HEK293T (cell line): ENCODE results near the gene ARHGEF7.

Experiments
- BHLHE40 ChIP-seq: fragments of 450-650 bp; IDR thresholded peaks from 2 replicates; pipeline ENCODE4 v1.6.1; 2016; ENCODE audit warnings: mild to moderate bottlenecking, moderate library complexity, borderline replicate concordance
- ELF4 ChIP-seq: fragments of 450-650 bp; IDR thresholded peaks from 2 replicates; pipeline ENCODE4 v1.6.1; 2017; ENCODE audit warnings: antibody characterized with exemption
- FOXA1 ChIP-seq: fragments of 450-650 bp; IDR thresholded peaks from 2 replicates; pipeline ENCODE4 v1.6.1; 2016; ENCODE audit warnings: mild to moderate bottlenecking
- FOXM1 ChIP-seq: fragments of 450-650 bp; IDR thresholded peaks from 2 replicates; pipeline ENCODE4 v1.6.1; 2017; ENCODE audit warnings: mild to moderate bottlenecking, borderline replicate concordance
- HDGF ChIP-seq: fragments of 450-650 bp; IDR thresholded peaks from 2 replicates; pipeline ENCODE4 v1.6.1; 2017; ENCODE audit warnings: antibody characterized with exemption, borderline replicate concordance
- L3MBTL2 ChIP-seq: fragments of 450-650 bp; conservative IDR thresholded peaks from 2 replicates; pipeline ENCODE4 v1.6.1; 2016; ENCODE audit warnings: mild to moderate bottlenecking
- LEF1 ChIP-seq: fragments of 450-650 bp; IDR thresholded peaks from 2 replicates; pipeline ENCODE4 v1.6.1; 2017; ENCODE audit warnings: mild to moderate bottlenecking, borderline replicate concordance
- SP1 ChIP-seq: fragments of 450-650 bp; IDR thresholded peaks from 2 replicates; pipeline ENCODE4 v1.6.1; 2017
- SUZ12 ChIP-seq: fragments of 450-650 bp; IDR thresholded peaks from 2 replicates; pipeline ENCODE4 v1.6.1; 2016; ENCODE audit warnings: mild to moderate bottlenecking
- TARDBP ChIP-seq: fragments of 450-650 bp; IDR thresholded peaks from 2 replicates; pipeline ENCODE4 v1.6.1; 2016

DNA sequence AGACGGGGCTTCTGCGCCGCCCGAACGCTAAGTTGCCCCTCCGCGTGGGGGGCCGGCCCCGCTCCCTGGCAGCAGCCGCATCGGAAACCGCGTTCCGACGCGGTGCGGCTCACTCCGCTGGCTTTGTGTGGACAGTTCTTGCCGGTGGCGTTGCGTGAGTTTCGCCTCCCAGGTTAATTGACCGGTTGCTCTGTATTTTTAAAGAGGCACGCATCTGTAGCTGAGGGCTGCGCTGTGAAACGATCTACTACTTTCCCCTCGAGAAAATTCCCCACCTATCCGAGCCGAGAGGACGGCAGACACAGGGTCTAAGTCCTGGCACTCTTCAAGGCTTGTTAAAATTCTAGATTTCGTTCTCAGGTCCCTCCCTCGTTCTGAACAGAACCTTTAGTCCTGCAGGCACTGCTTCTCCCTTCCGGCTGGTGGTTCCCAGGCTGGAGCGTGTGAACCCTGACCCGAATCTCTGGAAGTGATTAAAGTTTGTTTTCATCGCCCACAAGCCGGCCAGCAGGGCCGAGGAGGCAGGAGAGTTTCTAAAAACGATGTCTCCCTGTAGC lies 933 bp downstream of the ARHGEF7 start:
- TF ChIP-seq TARDBP (no peak), FOXM1 (no peak), HDGF (no peak), BHLHE40 (no peak), ELF4 (no peak), FOXA1 (no peak), SP1 (no peak), LEF1 (no peak), L3MBTL2 (no peak), SUZ12 (no peak)
